HL-60 (cell line): ENCODE data around the gene BMP2K.

ENCODE experiments used
- GABPA ChIP-seq: IDR thresholded peaks from 2 replicates; pipeline ENCODE4 v1.6.1; 2012; ENCODE audit warnings: low read depth
- POLR2AphosphoS5 ChIP-seq: IDR thresholded peaks from 2 replicates; pipeline ENCODE4 v1.6.1; 2012; ENCODE audit warnings: low read depth
- SPI1 ChIP-seq: IDR thresholded peaks from 2 replicates; pipeline ENCODE4 v1.6.1; 2012; ENCODE audit warnings: low read depth, mild to moderate bottlenecking, borderline replicate concordance
- TF ChIP-seq, protein P1 (sequence below): IDR thresholded peaks from one replicate; pipeline ENCODE4 v1.5.1; 2011; ENCODE audit warnings: low read length, control low read depth, inconsistent platforms; ENCODE audit not compliant: insufficient read depth
- TF ChIP-seq, protein P2 (sequence below): IDR thresholded peaks from 2 replicates; pipeline ENCODE4 v1.6.1; 2012; ENCODE audit warnings: low read depth; ENCODE audit not compliant: insufficient replicate concordance

DNA sequence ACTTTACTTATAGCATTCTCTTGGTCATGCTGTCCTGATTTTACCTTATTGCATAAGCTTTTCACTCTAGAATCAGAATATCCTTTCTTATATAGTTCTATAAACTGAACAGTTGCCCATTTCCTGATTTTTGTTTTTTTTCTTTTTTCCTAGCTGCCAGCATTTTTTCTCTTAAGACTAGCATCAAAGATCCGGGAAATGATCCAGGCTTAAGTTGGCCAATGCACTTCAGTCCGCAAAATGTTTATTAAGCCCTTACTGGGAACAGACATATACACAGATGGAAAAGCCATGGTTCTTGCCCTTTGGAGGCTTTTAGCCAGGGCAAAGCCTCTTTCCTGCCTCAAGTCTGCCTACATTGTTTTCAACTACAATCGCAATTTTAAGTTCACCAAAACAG is 10.1 kb upstream of the BMP2K start:
- TF ChIP-seq, protein P1, sequence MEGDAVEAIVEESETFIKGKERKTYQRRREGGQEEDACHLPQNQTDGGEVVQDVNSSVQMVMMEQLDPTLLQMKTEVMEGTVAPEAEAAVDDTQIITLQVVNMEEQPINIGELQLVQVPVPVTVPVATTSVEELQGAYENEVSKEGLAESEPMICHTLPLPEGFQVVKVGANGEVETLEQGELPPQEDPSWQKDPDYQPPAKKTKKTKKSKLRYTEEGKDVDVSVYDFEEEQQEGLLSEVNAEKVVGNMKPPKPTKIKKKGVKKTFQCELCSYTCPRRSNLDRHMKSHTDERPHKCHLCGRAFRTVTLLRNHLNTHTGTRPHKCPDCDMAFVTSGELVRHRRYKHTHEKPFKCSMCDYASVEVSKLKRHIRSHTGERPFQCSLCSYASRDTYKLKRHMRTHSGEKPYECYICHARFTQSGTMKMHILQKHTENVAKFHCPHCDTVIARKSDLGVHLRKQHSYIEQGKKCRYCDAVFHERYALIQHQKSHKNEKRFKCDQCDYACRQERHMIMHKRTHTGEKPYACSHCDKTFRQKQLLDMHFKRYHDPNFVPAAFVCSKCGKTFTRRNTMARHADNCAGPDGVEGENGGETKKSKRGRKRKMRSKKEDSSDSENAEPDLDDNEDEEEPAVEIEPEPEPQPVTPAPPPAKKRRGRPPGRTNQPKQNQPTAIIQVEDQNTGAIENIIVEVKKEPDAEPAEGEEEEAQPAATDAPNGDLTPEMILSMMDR: no peak
- TF ChIP-seq POLR2AphosphoS5: no peak
- TF ChIP-seq GABPA: no peak
- TF ChIP-seq, protein P2, sequence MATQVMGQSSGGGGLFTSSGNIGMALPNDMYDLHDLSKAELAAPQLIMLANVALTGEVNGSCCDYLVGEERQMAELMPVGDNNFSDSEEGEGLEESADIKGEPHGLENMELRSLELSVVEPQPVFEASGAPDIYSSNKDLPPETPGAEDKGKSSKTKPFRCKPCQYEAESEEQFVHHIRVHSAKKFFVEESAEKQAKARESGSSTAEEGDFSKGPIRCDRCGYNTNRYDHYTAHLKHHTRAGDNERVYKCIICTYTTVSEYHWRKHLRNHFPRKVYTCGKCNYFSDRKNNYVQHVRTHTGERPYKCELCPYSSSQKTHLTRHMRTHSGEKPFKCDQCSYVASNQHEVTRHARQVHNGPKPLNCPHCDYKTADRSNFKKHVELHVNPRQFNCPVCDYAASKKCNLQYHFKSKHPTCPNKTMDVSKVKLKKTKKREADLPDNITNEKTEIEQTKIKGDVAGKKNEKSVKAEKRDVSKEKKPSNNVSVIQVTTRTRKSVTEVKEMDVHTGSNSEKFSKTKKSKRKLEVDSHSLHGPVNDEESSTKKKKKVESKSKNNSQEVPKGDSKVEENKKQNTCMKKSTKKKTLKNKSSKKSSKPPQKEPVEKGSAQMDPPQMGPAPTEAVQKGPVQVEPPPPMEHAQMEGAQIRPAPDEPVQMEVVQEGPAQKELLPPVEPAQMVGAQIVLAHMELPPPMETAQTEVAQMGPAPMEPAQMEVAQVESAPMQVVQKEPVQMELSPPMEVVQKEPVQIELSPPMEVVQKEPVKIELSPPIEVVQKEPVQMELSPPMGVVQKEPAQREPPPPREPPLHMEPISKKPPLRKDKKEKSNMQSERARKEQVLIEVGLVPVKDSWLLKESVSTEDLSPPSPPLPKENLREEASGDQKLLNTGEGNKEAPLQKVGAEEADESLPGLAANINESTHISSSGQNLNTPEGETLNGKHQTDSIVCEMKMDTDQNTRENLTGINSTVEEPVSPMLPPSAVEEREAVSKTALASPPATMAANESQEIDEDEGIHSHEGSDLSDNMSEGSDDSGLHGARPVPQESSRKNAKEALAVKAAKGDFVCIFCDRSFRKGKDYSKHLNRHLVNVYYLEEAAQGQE: no peak
- no peak for TF ChIP-seq SPI1
